ENCODE data around the gene MICAL3. TPM values are rescaled to one million over a fixed set of nuclear protein-coding genes. Genes with fewer than 3 reads are reported as not detected.

MICAL3 gene
- total and polyA plus RNA-seq, 9 of the 15 experiments (the other 6 are each of a cell fraction or from before 2014, with no cell fraction given): 0.53 to 32.1 (median 12.3) TPM

DNA sequence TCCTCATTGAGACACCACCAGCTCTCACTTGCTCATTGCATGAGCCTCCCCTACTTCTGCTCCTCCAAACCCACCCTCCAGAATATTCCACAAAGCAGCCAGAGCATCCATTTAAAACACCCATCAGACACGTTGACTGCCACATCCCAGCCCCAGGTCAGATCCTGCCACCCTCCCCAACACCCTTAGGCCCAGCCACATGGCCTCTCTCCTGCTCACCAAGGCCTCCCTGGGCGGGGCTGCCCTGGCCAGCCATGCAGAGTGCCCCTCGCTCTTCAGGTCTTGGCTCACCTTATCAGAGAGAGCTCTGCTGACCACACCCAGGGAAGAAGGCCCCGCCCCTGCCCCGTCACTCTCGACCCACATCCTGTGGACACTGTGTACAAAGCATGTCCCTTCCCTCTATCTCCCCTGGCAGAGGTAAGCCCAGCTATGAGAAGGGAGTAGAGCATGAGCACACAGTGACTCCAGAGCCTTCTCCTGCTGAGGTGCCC is 106.8 kb downstream of the MICAL3 start (continued):
- TF ChIP-seq, protein P1, sequence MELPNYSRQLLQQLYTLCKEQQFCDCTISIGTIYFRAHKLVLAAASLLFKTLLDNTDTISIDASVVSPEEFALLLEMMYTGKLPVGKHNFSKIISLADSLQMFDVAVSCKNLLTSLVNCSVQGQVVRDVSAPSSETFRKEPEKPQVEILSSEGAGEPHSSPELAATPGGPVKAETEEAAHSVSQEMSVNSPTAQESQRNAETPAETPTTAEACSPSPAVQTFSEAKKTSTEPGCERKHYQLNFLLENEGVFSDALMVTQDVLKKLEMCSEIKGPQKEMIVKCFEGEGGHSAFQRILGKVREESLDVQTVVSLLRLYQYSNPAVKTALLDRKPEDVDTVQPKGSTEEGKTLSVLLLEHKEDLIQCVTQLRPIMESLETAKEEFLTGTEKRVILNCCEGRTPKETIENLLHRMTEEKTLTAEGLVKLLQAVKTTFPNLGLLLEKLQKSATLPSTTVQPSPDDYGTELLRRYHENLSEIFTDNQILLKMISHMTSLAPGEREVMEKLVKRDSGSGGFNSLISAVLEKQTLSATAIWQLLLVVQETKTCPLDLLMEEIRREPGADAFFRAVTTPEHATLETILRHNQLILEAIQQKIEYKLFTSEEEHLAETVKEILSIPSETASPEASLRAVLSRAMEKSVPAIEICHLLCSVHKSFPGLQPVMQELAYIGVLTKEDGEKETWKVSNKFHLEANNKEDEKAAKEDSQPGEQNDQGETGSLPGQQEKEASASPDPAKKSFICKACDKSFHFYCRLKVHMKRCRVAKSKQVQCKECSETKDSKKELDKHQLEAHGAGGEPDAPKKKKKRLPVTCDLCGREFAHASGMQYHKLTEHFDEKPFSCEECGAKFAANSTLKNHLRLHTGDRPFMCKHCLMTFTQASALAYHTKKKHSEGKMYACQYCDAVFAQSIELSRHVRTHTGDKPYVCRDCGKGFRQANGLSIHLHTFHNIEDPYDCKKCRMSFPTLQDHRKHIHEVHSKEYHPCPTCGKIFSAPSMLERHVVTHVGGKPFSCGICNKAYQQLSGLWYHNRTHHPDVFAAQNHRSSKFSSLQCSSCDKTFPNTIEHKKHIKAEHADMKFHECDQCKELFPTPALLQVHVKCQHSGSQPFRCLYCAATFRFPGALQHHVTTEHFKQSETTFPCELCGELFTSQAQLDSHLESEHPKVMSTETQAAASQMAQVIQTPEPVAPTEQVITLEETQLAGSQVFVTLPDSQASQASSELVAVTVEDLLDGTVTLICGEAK (IDR thresholded peaks at IDR 0.05): peak; percentile 44
- TF ChIP-seq, protein P1 (CRISPR knock-in tag; IDR thresholded peaks at IDR 0.05): no peak
- TF ChIP-seq CREBBP (IDR thresholded peaks at IDR 0.05; ENCODE audit: low read depth, low read length) (no peak), ELF2 (CRISPR knock-in tag; IDR thresholded peaks at IDR 0.05) (no peak), CREM (IDR thresholded peaks at IDR 0.05; ENCODE audit: low read depth) (peak; percentile 78), ZNF175 (CRISPR knock-in tag; IDR thresholded peaks at IDR 0.05; ENCODE audit: low read depth) (0 out of 2 replicates have a peak, but pooled peaks have one; percentile 34), SMARCA5 (IDR thresholded peaks at IDR 0.05) (0 out of 2 replicates have a peak, but pooled peaks have one; percentile 59), NRF1 (conservative IDR thresholded peaks at IDR 0.05 in 1 of 2, IDR thresholded peaks at IDR 0.05 in 1 of 2) (peak in 1 of 2 experiments; percentile 57; a peak in 2 of 4 replicates), TBL1XR1 (IDR thresholded peaks at IDR 0.05; ENCODE audit: low read length in 2 of 2) (peak in 1 of 2 experiments; percentile 72; a peak in 2 of 4 replicates), TCF3 (CRISPR knock-in tag; IDR thresholded peaks at IDR 0.05) (peak; percentile 33; the same call in 1 of the 2 replicates)
- TF ChIP-seq, protein P2, sequence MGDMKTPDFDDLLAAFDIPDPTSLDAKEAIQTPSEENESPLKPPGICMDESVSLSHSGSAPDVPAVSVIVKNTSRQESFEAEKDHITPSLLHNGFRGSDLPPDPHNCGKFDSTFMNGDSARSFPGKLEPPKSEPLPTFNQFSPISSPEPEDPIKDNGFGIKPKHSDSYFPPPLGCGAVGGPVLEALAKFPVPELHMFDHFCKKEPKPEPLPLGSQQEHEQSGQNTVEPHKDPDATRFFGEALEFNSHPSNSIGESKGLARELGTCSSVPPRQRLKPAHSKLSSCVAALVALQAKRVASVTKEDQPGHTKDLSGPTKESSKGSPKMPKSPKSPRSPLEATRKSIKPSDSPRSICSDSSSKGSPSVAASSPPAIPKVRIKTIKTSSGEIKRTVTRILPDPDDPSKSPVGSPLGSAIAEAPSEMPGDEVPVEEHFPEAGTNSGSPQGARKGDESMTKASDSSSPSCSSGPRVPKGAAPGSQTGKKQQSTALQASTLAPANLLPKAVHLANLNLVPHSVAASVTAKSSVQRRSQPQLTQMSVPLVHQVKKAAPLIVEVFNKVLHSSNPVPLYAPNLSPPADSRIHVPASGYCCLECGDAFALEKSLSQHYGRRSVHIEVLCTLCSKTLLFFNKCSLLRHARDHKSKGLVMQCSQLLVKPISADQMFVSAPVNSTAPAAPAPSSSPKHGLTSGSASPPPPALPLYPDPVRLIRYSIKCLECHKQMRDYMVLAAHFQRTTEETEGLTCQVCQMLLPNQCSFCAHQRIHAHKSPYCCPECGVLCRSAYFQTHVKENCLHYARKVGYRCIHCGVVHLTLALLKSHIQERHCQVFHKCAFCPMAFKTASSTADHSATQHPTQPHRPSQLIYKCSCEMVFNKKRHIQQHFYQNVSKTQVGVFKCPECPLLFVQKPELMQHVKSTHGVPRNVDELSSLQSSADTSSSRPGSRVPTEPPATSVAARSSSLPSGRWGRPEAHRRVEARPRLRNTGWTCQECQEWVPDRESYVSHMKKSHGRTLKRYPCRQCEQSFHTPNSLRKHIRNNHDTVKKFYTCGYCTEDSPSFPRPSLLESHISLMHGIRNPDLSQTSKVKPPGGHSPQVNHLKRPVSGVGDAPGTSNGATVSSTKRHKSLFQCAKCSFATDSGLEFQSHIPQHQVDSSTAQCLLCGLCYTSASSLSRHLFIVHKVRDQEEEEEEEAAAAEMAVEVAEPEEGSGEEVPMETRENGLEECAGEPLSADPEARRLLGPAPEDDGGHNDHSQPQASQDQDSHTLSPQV (IDR thresholded peaks at IDR 0.05): peak; percentile 83
- TF ChIP-seq, protein P3, sequence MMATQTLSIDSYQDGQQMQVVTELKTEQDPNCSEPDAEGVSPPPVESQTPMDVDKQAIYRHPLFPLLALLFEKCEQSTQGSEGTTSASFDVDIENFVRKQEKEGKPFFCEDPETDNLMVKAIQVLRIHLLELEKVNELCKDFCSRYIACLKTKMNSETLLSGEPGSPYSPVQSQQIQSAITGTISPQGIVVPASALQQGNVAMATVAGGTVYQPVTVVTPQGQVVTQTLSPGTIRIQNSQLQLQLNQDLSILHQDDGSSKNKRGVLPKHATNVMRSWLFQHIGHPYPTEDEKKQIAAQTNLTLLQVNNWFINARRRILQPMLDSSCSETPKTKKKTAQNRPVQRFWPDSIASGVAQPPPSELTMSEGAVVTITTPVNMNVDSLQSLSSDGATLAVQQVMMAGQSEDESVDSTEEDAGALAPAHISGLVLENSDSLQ (IDR thresholded peaks at IDR 0.05): peak; percentile 95

Data from K562 (cell line).